ENCODE data around the gene MFAP4.
"Not testable (repeated sequence)": the region's sequence is repeated elsewhere in the genome, so short reads cannot be mapped to it uniquely, and the experiment has no call there.

MFAP4 gene

GRCh38 chr17:19354748-19355147 is 32.2 kb downstream of the MFAP4 start:
- peaks cover 0 to 4% (median 3%) of the 10 kb centered on the region in 5 donors for H3K36me3 ChIP-seq (ENCODE audit: control insufficient read depth in 5 of 5, insufficient read depth in 5 of 5, low read length in 5 of 5)
- no peak overlapping the region for H3K27ac ChIP-seq (ENCODE audit: low read depth, low read length)
- H3K4me3 ChIP-seq (ENCODE audit: low read depth in 1 of 5, low read length in 5 of 5) = no peak overlapping the region
- no peaks in the 10 kb centered on the region for H3K9me3 ChIP-seq (ENCODE audit: control insufficient read depth in 5 of 5, low read length in 5 of 5)
- peaks cover 0 to 4% (median 3%) of the 10 kb centered on the region in 5 donors for H3K4me1 ChIP-seq (ENCODE audit: control insufficient read depth in 5 of 5, insufficient read depth in 5 of 5, low read length in 5 of 5)
- H3K9ac ChIP-seq (ENCODE audit: low read length in 5 of 5) = no peak overlapping the region
- H3K27me3 ChIP-seq (ENCODE audit: control insufficient read depth in 5 of 5, insufficient read depth in 4 of 5, low read length in 5 of 5) = no peaks in the 10 kb centered on the region

GRCh38 chr17:19353401-19353800 is 33.6 kb downstream of the MFAP4 start:
- not testable (repeated sequence) for H3K4me1 ChIP-seq (ENCODE audit: control insufficient read depth in 5 of 5, insufficient read depth in 5 of 5, low read length in 5 of 5); H3K36me3 ChIP-seq (ENCODE audit: control insufficient read depth in 5 of 5, insufficient read depth in 5 of 5, low read length in 5 of 5); H3K9me3 ChIP-seq (ENCODE audit: control insufficient read depth in 5 of 5, low read length in 5 of 5); H3K27ac ChIP-seq (ENCODE audit: low read depth, low read length); H3K9ac ChIP-seq (ENCODE audit: low read length in 5 of 5); H3K4me3 ChIP-seq (ENCODE audit: low read depth in 1 of 5, low read length in 5 of 5); H3K27me3 ChIP-seq (ENCODE audit: control insufficient read depth in 5 of 5, insufficient read depth in 4 of 5, low read length in 5 of 5)

GRCh38 chr17:19348806-19349205 is 38.2 kb downstream of the MFAP4 start:
- Histone ChIP-seq H3K27ac (ENCODE audit: low read depth, low read length) (no peak overlapping the region), H3K4me3 (ENCODE audit: low read depth in 1 of 5, low read length in 5 of 5) (no peak overlapping the region), H3K36me3 (ENCODE audit: control insufficient read depth in 5 of 5, insufficient read depth in 5 of 5, low read length in 5 of 5) (no peaks in the 10 kb centered on the region), H3K4me1 (ENCODE audit: control insufficient read depth in 5 of 5, insufficient read depth in 5 of 5, low read length in 5 of 5) (peaks cover 20 to 38% (median 37%) of the 10 kb centered on the region in 5 donors), H3K9ac (ENCODE audit: low read length in 5 of 5) (no peak overlapping the region), H3K9me3 (ENCODE audit: control insufficient read depth in 5 of 5, low read length in 5 of 5) (no peaks in the 10 kb centered on the region), H3K27me3 (ENCODE audit: control insufficient read depth in 5 of 5, insufficient read depth in 4 of 5, low read length in 5 of 5) (no peaks in the 10 kb centered on the region)

GRCh38 chr17:19348081-19348650 is 38.8 kb downstream of the MFAP4 start:
- Histone ChIP-seq H3K9ac (ENCODE audit: low read length in 5 of 5) (no peak overlapping the region), H3K27ac (ENCODE audit: low read depth, low read length) (no peak overlapping the region), H3K4me3 (ENCODE audit: low read depth in 1 of 5, low read length in 5 of 5) (no peak overlapping the region), H3K36me3 (ENCODE audit: control insufficient read depth in 5 of 5, insufficient read depth in 5 of 5, low read length in 5 of 5) (no peaks in the 10 kb centered on the region), H3K4me1 (ENCODE audit: control insufficient read depth in 5 of 5, insufficient read depth in 5 of 5, low read length in 5 of 5) (peaks cover 20 to 40% (median 40%) of the 10 kb centered on the region in 5 donors), H3K27me3 (ENCODE audit: control insufficient read depth in 5 of 5, insufficient read depth in 4 of 5, low read length in 5 of 5) (no peaks in the 10 kb centered on the region), H3K9me3 (ENCODE audit: control insufficient read depth in 5 of 5, low read length in 5 of 5) (no peaks in the 10 kb centered on the region)

GRCh38 chr17:19347323-19348080 is 39.5 kb downstream of the MFAP4 start:
- Histone ChIP-seq H3K4me1 (ENCODE audit: control insufficient read depth in 5 of 5, insufficient read depth in 5 of 5, low read length in 5 of 5) (peaks cover 20 to 46% (median 42%) of the 10 kb centered on the region in 5 donors), H3K4me3 (ENCODE audit: low read depth in 1 of 5, low read length in 5 of 5) (no peak overlapping the region), H3K9ac (ENCODE audit: low read length in 5 of 5) (no peak overlapping the region), H3K9me3 (ENCODE audit: control insufficient read depth in 5 of 5, low read length in 5 of 5) (no peaks in the 10 kb centered on the region), H3K27ac (ENCODE audit: low read depth, low read length) (peak overlapping the region; percentile 77), H3K27me3 (ENCODE audit: control insufficient read depth in 5 of 5, insufficient read depth in 4 of 5, low read length in 5 of 5) (no peaks in the 10 kb centered on the region), H3K36me3 (ENCODE audit: control insufficient read depth in 5 of 5, insufficient read depth in 5 of 5, low read length in 5 of 5) (no peaks in the 10 kb centered on the region)

GRCh38 chr17:19346351-19347255 is 40.4 kb downstream of the MFAP4 start:
- H3K9me3 ChIP-seq (ENCODE audit: control insufficient read depth in 5 of 5, low read length in 5 of 5) = no peaks in the 10 kb centered on the region
- H3K27ac ChIP-seq (ENCODE audit: low read depth, low read length) = peak overlapping the region; percentile 77
- H3K36me3 ChIP-seq (ENCODE audit: control insufficient read depth in 5 of 5, insufficient read depth in 5 of 5, low read length in 5 of 5) = no peaks in the 10 kb centered on the region
- H3K9ac ChIP-seq (ENCODE audit: low read length in 5 of 5) = peak overlapping the region in 2 of 5 donors; percentile 1
- H3K4me3 ChIP-seq (ENCODE audit: low read depth in 1 of 5, low read length in 5 of 5) = no peak overlapping the region
- no peaks in the 10 kb centered on the region for H3K27me3 ChIP-seq (ENCODE audit: control insufficient read depth in 5 of 5, insufficient read depth in 4 of 5, low read length in 5 of 5)
- peaks cover 20 to 55% (median 47%) of the 10 kb centered on the region in 5 donors for H3K4me1 ChIP-seq (ENCODE audit: control insufficient read depth in 5 of 5, insufficient read depth in 5 of 5, low read length in 5 of 5)

GRCh38 chr17:19345486-19346350 is 41.3 kb downstream of the MFAP4 start:
- H3K27ac ChIP-seq (ENCODE audit: low read depth, low read length) = peak overlapping the region; percentile 77
- no peaks in the 10 kb centered on the region for H3K36me3 ChIP-seq (ENCODE audit: control insufficient read depth in 5 of 5, insufficient read depth in 5 of 5, low read length in 5 of 5)
- H3K4me3 ChIP-seq (ENCODE audit: low read depth in 1 of 5, low read length in 5 of 5) = no peak overlapping the region
- H3K9me3 ChIP-seq (ENCODE audit: control insufficient read depth in 5 of 5, low read length in 5 of 5) = no peaks in the 10 kb centered on the region
- H3K9ac ChIP-seq (ENCODE audit: low read length in 5 of 5) = peak overlapping the region in 2 of 5 donors; percentile 1
- H3K27me3 ChIP-seq (ENCODE audit: control insufficient read depth in 5 of 5, insufficient read depth in 4 of 5, low read length in 5 of 5) = no peaks in the 10 kb centered on the region
- H3K4me1 ChIP-seq (ENCODE audit: control insufficient read depth in 5 of 5, insufficient read depth in 5 of 5, low read length in 5 of 5) = peaks cover 20 to 64% (median 47%) of the 10 kb centered on the region in 5 donors

- no peaks in the 10 kb centered on the region for H3K36me3 ChIP-seq (ENCODE audit: control insufficient read depth in 5 of 5, insufficient read depth in 5 of 5, low read length in 5 of 5)
- H3K9ac ChIP-seq (ENCODE audit: low read length in 5 of 5) = no peak overlapping the region
- H3K9me3 ChIP-seq (ENCODE audit: control insufficient read depth in 5 of 5, low read length in 5 of 5) = no peaks in the 10 kb centered on the region
- no peak overlapping the region for H3K27ac ChIP-seq (ENCODE audit: low read depth, low read length)
- no peaks in the 10 kb centered on the region for H3K27me3 ChIP-seq (ENCODE audit: control insufficient read depth in 5 of 5, insufficient read depth in 4 of 5, low read length in 5 of 5)
- H3K4me1 ChIP-seq (ENCODE audit: control insufficient read depth in 5 of 5, insufficient read depth in 5 of 5, low read length in 5 of 5) = peaks cover 20 to 64% (median 47%) of the 10 kb centered on the region in 5 donors
- no peak overlapping the region for H3K4me3 ChIP-seq (ENCODE audit: low read depth in 1 of 5, low read length in 5 of 5)
These were observed 41.9 kb downstream of the MFAP4 start for GRCh38 chr17:19345067-19345460.

GRCh38 chr17:19344311-19345066 is 42.5 kb downstream of the MFAP4 start:
- H3K9me3 ChIP-seq (ENCODE audit: control insufficient read depth in 5 of 5, low read length in 5 of 5) = no peaks in the 10 kb centered on the region
- H3K9ac ChIP-seq (ENCODE audit: low read length in 5 of 5) = peak overlapping the region in 1 of 5 donors; percentile 42
- H3K27ac ChIP-seq (ENCODE audit: low read depth, low read length) = no peak overlapping the region
- no peak overlapping the region for H3K4me3 ChIP-seq (ENCODE audit: low read depth in 1 of 5, low read length in 5 of 5)
- no peaks in the 10 kb centered on the region for H3K36me3 ChIP-seq (ENCODE audit: control insufficient read depth in 5 of 5, insufficient read depth in 5 of 5, low read length in 5 of 5)
- no peaks in the 10 kb centered on the region for H3K27me3 ChIP-seq (ENCODE audit: control insufficient read depth in 5 of 5, insufficient read depth in 4 of 5, low read length in 5 of 5)
- H3K4me1 ChIP-seq (ENCODE audit: control insufficient read depth in 5 of 5, insufficient read depth in 5 of 5, low read length in 5 of 5) = peaks cover 20 to 69% (median 49%) of the 10 kb centered on the region in 5 donors

All from subcutaneous abdominal adipose tissue (tissue), 5 donors.